HG03354 (cell line): ENCODE data around the gene PEX7.
"Not testable (repeated sequence)": the region's sequence is repeated elsewhere in the genome, so short reads cannot be mapped to it uniquely, and the experiment has no call there.

Source experiments
- ATAC-seq: cut with Tn5 transposase; IDR thresholded peaks from one replicate; pipeline ENCODE4 v1.9.1; 2021; ENCODE audit warnings: mild to moderate bottlenecking; ENCODE audit not compliant: unreplicated experiment, poor library complexity, severe bottlenecking

Gene PEX7

DNA sequence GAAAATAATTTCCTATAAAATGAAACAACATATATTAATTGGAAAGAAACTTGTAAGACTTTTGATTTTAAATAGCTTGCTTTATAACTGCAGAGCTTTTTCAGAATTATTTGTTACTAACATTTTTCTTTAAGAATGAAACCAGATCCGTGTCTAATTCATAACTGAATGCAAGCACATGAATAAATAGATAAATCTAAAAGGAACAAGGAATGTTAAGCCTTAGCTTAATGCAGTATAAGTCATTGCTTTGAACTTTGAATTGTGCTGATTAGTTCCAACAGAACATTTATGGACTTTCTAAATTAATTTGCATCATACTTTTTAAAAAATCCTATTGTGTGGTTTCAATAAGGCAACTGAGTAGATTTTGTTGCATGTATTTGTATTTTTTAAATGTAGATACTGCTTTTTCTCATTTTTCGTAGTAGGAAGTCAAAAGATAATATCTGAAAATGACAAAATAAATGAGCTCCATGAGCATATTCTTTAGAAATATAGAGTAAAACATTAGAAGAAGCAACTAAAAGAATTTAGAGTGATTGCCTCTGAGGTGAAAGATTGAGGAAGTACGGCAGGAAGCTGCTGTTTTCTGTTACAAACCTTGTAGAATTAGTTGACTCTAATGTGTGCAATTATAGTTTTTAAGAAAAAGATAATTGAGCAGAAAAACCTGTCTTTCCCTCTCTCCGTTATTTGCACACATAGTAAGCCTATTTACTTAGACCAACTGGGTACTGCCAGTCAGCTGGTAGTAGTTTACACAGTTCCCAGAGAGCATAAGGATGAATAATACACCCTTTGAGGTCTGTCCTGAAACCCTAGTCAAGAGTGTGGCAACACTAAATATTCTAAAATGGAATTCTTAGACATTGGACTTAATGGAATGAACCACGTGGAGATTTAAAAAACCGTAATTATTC is 67.1 kb downstream of the PEX7 start:
- ATAC-seq, result peak; percentile 32

DNA sequence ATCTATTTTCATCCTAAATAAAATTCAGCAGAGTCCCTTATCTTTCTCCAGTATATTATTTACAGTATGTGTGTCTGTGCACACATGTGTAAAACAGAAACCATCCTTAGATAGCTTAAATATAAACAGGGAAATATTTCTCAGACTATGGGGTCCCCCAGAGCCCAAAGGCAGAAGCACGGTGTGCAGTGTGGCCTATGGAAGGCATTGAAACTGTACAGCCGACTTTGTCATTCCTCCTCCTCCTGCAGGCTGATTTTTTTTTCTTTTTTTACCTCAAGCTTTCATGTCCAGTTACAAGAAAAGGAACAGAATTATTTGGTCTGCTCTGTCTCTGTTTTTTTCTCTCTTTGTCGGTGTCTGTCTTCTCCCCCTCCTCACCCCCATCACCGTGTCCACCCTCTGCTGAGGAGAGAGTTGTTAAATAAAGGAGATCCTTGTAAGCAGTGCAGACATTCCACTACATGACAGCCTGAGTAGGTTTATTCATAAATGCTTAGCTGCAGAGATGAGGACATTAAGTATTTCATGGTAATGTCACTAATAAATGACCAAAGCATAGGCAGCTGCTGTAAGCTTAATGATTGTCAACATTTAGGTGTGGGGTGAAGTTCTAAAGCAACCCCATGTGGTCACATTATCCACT is 67.9 kb downstream of the PEX7 start:
- ATAC-seq, result peak; percentile 57

DNA sequence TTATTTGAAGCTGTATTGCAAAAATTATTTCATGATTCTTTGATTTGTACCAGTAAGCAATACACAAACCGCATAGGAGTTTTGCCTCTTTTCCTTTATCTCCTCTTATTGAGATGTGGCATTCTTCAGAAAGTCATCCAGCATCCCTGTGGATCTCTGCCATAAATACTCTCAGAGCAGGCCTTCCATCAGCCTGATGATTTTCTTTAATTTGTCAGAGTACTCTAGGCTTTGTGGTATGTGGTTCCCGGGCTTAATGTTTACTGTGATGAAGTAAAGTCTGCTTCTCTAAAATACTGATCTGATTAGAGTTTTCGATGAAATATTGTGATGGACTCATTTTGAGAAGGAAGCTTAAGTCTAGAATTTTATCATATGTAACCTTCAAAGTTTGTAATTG is 68.6 kb downstream of the PEX7 start:
- no peak for ATAC-seq

DNA sequence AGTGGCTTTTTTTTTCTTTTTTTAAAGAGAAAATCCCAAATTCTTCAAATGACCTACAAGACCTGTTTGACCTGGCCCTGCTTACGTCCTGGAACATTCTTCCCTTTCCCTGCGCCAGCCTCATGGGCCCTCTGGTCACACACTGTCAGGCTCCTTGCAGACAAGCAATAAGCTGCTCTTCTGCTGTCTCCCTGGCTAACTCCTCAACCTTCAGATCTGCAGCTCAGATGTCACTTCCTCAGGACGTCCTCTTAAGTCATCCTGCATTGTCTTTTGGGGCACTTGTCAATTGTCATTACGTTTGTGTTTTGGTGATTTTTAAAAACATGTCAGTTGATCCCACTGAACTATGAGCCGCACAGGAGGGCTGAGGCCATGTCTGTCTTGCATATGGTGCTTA is 70.8 kb downstream of the PEX7 start:
- ATAC-seq, result no peak

DNA sequence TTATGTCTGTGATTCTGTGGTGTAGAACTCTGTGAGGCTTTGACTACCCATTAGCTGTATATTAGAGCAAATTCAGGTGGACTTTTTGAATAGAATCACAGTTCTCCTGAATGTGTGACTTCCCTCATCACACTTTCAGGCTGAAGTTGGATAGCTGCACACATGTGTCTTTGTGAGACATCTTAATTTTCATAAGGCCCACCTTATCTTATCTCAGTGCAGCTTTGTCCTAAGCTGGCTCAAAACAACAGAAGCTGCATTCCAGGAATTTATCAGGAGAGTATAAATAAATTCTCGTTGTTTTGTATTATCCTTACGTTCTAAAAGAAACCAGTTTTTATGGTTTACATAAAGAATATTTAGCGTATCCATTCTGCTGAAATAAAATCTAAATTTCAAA is 73.5 kb downstream of the PEX7 start:
- ATAC-seq, result no peak

DNA sequence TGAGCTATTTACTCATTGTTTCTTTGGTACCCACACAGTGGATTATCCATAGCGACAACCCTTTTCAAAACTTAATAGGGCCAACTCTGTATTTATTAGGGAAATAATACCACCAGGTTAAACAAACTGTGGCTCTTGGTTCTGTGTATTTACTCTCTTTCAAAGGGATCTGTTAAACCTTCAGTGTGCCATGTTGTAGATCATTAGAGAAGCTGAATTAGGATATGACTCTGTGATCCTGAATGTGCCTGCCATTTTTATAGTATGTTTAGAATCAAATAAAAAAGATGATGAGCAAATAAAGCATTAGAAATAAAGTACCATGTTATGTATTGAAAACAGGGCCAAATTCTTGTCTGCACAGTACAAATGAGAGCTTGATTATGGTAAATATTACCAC is 74.7 kb downstream of the PEX7 start:
- no peak for ATAC-seq

DNA sequence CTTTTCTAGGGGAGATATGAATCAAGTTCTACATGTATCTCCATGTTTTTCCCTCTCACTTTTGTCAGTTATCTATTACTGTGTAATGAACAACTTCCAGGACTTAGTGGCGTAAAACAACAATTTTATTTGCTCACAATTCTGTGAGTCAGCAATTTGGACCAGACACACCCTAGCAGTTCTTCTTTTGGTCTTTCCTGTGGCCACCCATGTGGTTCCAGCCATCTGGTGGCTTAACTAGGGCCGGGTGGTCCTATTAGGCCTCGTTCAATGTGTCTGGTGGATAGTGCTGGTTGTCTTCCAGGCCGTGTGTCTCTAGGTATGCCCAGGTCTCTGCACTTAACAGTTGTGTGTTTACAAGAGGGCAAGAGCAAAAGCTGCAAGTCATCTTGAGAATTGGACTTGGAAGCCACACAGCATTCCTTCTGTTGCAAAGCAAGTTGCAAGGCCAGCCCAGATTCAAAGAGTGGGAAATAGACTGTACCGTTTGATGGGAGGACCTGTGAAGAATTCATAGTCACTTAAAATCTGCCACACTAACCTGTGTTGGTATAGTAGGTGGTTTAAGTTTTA is 78.9 kb downstream of the PEX7 start:
- ATAC-seq, result no peak

DNA sequence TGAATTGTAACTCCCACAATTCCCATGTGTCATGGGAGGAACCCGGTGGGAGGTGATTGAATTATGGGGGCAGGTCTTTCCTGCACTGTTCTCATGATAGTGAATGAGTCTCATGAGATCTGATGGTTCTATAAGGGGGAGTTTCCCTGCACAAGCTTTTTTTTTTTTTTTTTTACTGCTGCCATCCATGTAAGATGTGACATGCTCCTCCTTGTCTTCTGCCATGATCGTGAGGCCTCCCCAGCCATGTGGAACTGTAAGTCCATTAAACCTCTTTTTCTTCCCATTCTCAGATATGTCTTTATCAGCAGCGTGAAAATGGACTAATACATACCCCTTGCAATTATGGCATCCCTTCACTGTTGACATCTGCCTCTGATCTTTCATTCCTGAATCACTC is 82.1 kb downstream of the PEX7 start:
- not testable (repeated sequence) for ATAC-seq

DNA sequence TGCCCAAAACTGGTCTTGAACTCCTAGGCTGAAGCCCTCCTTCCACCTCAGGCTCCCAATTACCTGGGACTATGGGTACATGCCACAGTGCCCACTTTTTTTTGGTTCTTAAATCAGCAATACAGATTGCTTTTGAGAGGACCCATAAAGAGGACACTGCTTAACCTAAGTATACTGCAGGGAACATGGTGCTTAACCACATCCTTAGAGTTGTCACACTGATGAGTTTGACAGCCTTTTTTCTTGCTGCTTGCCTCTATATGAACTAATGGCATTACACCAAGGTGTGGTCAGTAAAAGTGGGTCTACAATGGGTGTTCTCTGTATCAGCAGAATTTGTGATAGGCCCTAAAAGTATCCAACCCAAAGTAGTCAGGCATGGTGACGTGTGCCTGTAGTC is 92.6 kb downstream of the PEX7 start:
- no peak for ATAC-seq

DNA sequence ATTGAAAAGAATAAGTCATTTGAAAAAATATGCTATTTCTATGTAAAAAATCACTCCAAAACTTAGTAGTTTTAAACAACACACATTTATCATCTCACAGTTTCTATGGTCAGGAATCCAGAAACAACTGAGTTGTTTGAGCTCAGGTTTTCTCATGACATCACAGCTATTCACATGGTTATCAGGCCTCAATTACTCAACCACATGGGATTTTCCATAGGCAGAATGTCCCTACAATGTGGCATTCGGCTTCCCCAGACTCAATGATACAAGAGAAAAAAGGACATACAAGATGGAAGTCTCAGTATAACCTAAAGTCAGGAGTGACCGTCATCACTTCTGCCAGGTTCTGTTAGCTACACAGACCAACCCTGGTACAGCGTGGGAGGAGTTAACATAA is 96.3 kb downstream of the PEX7 start:
- ATAC-seq, result no peak

DNA sequence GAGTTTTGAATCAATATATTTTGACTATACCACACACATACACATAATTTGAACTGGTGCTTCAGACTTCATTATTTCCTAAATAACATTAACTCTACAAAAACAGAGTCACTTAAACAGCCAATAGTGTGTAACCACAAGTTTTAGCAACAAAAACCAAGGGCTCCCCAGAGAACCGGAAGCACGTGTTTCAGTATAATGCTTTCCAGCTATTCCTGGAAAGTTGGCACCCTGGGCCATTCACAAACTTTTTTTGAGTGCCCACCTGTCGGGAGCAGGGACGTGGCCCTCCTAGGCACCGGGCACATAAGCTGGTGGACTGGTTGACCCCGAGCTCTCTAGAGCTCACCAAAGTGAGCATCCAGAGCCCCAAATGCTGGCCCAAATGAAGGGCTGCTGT is 97.8 kb downstream of the PEX7 start:
- ATAC-seq, result no peak

DNA sequence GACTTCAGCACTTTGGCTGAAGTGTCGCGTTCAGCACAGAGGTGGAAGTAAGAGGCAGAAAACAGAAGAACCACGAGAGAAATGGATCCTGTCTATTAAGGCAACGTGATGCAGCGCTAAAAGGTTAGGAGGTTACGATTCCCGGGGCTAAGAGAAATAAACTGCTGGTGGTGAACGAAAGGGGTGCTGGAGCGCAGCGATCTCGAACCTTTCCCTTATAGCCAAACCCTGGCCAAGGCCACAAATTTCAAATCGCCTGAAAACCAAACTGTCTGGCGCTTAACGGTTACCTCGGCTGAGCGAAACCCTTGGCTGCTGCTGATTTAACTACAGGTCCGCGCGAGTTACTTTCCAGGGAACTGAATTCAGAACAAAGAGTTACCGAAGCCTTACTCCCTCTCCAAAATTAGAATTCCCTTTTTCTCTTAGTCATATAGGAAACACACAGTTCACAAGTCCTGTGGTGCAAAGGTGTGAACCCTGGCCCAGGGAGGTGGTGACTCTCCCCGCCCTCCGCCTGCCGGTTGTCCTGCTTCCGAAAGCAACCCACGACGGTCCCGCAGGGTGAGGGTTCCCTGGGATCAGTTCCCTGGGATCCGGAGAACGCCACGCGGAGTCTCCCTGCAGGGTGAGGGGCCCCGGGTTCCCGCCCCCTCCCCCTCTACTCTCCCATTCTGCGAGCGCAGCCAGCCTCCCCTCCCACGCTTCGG is 98.4 kb downstream of the PEX7 start:
- no peak for ATAC-seq

DNA sequence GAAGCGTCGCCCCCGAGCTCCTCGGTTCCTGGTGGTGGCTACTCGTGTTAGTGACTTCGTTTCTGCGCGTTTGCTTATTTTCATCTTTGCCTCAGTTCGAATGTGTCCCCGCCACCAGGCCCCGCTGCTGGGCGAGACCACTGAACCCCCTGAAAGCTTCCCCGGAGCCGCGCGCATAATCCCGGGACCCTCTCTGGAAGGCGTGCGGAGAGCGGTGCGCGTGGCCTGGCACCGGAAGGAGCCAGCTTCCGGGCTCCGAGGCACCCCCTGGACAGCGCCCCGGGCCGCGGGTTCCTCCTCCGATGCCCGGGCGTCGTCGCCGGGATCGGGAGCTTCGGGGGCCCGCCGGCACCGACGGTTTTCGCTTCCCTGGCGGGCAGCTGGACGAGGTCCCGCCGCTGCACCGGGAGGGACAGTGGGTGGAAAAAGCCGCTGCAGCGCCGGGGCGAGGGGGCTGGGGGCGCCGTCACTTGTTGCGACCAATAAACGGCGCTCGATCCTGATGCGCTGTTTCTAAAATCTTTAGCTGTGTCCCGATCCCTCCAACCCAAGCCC is 99.1 kb downstream of the PEX7 start:
- peak; percentile 41 for ATAC-seq

DNA sequence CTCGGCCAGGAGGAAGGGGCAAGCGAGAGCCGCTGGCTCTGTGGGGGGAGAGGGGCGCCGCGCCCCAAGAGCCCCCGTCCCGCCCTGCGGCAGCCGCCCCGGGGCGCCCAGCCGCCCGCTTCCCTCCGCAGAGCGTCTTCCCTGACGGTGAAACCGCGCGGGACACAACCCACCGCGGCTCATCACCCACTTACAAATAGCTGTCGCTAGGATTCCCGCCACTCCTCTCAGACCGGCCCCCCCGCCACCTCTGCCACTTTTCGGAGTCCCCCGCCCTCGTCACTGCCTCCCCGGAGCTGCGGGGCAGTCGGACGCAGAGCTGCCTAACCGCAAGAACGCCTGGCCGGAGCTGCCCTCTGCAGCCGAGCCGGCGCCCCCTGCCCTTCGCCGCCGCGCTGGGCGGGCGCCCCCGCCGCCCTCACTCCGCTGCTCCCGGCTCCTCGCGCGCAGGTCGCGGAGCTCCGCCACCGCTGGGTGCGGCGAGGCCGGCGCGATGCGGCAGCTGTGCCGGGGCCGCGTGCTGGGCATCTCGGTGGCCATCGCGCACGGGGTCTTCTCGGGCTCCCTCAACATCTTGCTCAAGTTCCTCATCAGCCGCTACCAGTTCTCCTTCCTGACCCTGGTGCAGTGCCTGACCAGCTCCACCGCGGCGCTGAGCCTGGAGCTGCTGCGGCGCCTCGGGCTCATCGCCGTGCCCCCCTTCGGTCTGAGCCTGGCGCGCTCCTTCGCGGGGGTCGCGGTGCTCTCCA is 99.7 kb downstream of the PEX7 start, which contains the start of gene SLC35D3:
TSS of gene SLC35D3 (plus strand) at position 366 of the 749 bp plus-strand sequence. CDS start at position 494, 128 bp downstream.
- ATAC-seq, result peak; percentile 31

DNA sequence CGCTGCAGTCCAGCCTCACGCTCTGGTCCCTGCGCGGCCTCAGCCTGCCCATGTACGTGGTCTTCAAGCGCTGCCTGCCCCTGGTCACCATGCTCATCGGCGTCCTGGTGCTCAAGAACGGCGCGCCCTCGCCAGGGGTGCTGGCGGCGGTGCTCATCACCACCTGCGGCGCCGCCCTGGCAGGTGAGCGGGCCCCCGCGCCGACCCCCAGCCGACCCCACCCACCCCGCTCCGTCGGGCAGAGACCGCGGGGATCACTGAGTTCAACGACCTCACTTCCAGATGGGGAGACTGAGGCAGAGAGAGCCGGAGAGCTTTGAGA is 100.3 kb downstream of the PEX7 start:
- peak; percentile 17 for ATAC-seq

DNA sequence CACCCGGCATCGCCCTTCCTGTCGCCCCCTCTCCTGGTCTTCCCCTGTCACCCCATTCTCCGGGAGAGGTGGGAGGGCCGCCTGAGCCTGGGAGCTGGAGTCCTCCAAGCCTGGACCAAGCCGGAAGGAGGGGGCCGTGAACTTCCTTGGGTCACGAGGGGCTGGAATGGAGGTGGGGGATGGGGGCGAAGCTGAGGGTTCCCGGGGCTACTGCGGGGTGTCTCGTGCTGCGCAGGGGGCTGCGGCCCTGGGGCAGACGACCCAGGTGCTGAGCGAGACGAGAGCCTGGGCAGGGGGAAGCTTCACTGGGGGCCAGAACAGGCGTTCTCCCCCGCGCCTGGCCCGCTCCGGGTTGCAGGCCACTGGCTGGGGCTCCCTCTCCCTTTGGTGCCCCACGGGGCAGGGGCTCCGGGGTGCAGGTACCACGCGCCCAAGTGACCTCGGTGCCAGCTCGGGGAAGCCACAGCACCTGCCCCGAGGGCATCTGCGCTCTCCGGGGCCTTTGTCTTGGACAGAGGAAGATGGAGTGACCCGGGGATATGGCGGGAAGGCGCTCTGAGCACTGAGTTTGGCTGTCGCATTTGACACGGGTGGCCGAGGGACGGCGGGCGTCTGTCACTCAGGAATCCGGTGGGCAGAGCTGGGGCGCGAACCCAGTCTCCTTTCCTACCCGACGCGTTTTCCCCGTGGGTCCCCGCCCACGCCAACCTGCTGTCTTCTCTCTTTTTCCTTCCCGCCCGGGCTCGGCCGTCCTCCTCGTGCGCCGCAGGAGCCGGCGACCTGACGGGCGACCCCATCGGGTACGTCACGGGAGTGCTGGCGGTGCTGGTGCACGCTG is 100.9 kb downstream of the PEX7 start:
- ATAC-seq, result no peak

DNA sequence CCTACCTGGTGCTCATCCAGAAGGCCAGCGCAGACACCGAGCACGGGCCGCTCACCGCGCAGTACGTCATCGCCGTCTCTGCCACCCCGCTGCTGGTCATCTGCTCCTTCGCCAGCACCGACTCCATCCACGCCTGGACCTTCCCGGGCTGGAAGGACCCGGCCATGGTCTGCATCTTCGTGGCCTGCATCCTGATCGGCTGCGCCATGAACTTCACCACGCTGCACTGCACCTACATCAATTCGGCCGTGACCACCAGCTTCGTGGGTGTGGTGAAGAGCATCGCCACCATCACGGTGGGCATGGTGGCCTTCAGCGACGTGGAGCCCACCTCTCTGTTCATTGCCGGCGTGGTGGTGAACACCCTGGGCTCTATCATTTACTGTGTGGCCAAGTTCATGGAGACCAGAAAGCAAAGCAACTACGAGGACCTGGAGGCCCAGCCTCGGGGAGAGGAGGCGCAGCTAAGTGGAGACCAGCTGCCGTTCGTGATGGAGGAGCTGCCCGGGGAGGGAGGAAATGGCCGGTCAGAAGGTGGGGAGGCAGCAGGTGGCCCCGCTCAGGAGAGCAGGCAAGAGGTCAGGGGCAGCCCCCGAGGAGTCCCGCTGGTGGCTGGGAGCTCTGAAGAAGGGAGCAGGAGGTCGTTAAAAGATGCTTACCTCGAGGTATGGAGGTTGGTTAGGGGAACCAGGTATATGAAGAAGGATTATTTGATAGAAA is 101.7 kb downstream of the PEX7 start:
- ATAC-seq, result no peak

DNA sequence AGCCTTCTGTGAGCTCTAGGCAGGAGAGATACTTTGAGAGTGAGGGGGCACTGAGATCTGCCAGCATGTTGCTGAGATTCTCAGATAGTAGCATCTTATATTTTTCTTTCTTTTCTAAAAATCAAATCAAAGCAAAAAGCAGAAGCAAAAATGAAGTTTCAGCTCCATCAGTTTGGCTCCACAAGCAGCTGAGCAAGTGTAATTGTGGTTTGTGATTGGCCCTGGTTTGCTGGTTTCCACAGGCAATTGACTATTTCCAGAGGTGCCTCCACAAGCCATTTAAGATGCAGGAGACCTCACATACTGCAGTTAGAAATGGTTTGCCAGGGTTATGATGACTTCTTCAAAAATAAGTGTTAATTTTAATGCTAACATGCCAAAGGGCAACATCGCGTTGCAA is 104.0 kb downstream of the PEX7 start:
- no peak for ATAC-seq
